OCI-M2 (cell line): ENCODE results near the gene KIAA0513.
"Not testable (repeated sequence)": the region's sequence is repeated elsewhere in the genome, so short reads cannot be mapped to it uniquely, and the experiment has no call there.

Experiments
- DNase-seq: peaks from one replicate; lab custom pipeline; 2025; ENCODE audit not compliant: unreplicated experiment; lab: John Stamatoyannopoulos, UW

The KIAA0513 gene

DNA sequence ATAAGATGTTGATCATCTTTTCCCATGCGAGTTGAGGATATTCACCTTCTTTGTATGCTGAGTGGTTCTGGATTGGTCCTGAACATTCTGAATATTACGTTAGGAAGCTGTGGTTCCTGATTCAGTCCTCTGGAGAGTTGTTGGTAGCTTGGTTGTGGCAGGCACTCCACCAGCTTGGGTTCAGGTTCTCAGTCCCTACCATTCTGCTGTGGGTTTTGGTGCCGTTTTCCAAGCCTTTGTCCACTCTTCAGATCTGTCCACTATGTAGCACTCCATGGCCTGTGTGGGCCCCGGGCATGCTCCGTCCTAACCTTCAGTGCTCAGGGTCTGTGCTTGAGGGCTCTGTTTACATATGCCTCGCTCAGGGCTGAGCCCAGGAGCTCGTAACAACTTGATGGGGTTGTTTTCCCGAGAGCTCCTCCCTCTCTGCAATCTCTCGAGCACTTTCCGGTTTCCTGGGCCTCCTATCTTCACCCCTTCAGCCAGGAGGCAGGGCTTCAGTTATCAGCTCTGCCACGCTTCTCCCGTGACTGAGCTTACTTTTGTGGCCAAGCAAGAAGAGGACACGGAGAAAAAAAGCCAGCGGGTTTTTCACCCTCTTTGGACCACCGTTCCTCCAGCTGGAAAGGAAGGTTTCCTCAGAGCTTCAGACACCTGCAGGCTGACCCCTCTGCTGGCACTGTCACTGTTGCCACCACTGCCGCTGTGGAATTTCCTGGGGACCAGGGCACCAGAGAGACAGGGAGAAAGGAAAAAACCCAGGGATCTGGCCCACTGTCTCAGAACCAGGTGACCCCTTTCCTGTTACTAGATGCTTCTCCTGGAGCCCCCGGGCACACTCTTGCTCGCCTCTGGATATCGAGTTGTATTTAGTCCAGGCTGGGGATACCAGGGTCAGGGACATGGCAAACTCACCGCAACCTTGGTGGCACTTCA is 19.6 kb downstream of the KIAA0513 start:
- DNase-seq: peak; percentile 66

DNA sequence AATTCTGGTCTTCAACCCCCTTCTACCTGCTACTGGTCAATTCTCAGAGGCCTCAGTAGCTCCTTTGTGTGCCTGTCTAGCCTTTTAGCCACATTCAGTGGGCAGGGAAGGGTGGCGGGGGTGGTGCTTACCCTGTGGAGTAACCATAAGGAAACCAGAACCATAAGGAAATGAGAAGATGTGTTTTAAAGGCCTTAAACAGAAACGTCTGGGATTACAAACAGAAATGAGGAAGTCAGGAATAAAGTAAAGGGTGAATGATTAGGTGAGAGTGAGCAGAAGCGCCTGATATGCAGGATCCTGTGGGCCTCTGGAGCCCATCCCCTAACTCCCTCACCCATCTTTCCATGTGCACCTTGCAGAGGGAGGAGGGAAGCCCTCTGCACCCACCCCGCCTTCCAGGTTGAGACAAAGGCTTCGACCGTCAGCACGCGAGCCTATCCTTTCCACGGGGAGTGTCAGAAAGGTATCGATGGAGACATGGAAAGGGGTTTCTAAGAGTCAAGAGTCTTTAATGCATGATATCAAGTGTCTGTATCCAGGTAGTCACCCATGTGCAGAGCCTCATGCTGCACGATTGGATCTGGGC is 20.4 kb downstream of the KIAA0513 start:
- DNase-seq: no peak

DNA sequence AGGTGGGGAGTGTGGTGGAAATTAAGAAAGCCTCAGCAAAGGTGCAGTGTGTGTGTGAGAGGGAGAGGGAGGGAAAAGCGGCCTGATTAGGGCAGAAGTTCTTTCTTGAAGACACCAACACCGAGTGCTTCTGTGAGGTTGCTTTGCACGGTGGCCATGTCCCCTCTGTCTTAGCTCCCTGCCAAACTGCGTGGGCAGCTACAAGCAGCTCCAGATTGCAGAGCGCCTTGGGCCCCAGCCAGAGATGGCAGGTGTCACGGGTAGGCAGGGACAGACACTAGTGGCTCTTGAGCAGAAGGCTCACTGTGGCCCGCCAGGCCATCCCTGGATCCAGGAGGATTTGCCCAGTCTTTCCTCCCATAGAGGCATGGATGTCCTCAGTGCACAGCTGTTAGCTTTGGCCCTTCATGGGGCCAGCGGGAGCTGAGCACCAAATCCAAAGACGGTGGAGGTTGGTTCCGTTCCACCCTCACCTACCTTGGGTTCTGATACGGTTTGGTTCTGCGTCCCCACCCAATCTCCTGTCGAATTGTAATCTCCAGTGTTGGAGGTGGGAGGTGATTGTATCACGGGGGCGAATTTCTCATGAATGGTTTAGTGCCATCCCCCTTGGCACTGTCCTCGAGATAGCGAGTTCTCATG is 21.4 kb downstream of the KIAA0513 start:
- no peak for DNase-seq

DNA sequence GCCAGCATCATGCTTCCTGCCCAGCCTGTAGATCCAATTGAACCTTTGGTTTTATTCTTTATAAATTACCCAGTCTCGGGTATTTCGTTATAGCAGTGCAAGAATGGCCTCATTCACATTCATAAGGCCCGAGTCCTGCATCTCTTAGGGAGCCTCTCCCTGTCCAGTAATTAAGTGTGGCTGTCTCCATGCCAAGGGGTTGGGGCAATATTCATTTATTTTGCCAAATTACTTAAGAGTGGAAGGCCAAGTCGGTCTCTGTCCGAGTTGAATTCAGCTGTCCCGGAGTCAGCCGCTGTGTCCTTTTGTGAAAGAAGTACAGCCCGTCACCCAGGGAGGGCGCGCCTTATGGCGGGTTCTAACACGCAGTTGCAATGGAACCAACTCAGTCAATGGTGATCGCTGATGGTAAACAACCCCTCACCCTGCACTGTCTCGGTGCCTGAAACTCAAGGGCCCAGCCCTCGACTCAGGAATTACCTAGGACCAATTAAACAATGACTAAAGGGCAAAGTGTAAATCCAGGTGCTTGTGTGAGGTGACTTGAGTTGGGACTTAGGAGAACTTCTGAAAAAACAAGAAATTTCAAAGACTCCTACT is 22.2 kb downstream of the KIAA0513 start:
- DNase-seq: no peak

DNA sequence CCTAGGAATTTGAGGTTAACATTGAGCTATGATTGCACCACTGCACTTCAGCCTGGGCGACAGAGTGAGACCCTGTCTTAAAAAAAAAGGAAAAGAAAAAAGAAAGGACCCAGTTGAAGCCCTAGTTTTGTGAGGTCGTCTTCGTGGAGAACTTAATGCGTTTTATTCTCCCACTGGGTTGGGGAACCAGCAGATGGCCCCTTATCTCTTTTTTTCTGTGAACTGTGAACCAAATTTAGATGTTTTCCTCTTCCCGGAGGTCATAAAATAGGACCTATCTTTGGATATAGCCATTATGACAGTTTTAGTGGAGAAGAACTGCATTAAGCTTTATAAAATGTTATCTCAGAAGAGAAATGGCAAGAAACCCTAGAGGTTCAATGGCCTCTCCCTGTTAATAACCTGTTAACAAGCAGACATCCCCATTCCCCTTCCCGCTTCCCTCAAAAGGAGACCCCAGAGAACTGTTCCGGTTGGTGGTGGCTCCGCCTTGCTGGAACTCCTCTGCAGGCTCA is 23.5 kb downstream of the KIAA0513 start:
- DNase-seq: no peak

DNA sequence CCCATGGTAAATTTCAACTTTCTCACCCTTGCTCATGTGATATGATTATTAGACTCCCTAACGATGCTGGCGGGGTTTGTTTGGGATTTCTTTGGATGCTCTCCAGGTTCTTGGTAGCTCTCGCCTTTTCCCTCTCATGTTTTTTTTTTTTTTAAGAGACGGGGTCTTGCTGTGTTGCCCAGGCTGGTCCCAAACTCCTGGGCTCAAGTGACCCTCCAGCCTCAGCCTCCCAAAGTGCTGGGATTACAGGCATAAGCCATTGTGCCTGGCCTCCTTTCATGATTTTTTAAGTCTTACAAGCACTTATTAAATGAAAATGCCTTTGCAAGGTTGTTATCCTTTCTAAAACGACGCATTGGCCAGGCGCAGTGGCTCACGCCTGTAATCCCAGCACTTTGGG is 24.1 kb downstream of the KIAA0513 start:
- no peak for DNase-seq

DNA sequence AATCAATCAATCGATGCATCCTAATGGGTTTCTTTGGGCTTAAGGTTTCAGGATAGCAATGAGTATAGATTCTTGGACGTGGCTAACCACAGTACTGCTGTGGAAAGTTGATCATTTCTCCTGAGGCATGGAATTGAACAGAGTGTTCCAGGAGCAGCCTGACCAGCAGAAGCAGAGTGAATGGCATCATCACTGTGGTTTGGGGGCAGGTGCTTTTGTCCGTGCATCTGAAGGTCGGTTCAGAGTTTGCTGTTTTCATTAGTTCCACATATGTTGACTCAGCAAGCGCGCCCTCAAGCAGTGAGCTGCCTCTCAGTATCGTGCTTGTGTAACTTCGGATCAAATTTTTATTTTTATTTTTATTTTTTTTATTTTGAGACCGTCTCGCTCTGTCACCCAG is 24.9 kb downstream of the KIAA0513 start:
- no peak for DNase-seq

DNA sequence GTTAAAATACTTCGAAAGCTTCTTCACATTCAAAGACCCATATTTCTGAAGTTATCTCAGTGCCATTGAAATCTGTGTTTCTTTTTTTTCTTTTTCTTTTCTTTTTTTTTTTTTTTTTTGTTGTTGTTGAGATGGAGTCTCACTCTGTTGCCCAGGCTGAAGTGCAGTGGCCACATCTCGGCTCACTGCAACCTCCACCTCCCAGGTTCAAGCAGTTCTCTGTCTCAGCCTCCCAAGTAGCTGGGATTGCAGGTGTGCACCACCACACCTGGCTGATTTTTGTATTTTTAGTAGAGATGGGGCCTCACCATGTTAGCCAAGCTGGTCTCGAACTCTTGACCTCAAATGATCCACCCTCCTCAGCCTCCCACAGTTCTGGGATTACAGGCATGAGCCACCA is 26.7 kb downstream of the KIAA0513 start:
- not testable (repeated sequence) for DNase-seq

DNA sequence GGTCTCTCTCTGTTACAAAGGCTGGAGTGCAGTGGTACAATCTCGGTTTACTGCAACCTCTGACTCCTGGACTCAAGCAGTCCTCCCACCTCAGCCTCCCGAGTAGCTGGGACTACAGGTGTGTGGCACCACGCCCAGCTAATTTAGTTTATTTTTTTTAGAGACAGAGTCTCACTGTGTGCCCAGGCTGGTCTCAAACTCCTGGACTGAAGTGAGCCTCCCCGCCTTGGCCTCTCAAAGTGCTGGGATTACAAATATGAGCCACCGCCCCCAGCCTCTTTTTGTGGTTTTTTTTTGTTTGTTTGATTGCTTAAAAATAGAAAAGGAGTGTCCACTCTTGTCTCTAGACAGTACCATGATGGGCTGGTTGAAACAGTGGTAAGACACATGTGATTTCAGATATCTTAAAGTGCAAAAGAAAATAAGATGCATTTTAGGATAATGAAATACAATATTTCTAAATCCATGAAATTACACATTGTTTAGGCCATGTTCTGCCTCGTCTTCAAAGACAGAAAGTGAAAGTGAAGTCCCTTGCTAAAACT is 27.4 kb downstream of the KIAA0513 start:
- DNase-seq: no peak

DNA sequence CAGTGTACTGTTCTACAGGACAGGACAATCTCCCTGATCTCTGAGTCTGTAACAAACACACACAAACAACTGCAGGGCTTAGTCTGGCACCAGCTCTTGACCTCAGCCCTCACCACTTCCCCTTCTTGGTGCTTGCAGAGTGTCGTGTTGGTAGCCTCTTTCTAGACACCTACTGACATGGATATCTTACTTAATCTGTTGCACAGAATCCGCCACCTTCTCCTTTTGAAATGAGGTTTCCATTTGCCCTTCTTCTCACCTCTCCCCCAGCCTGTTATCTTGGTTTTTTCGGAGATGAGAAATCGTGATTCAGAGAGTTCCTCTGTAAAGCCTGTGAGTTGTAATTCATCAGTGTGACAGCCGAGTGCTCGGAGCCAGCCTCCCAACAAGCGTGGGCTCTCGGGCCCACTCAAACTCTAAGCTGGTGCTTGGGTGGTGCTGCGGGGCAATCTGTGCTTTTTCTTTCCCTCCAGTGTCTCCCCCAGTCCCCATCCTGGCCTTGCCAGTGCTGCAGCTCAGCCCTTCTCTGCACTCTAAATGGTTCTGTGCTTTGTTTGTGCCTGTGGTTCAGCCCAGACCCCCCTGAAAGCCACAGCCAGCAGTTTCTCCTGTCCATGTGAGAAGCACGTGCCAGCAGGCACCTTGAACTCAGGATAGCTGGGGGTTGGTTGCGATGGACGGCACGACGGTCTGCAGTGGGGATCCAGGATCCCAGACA is 28.1 kb downstream of the KIAA0513 start:
- DNase-seq: no peak

DNA sequence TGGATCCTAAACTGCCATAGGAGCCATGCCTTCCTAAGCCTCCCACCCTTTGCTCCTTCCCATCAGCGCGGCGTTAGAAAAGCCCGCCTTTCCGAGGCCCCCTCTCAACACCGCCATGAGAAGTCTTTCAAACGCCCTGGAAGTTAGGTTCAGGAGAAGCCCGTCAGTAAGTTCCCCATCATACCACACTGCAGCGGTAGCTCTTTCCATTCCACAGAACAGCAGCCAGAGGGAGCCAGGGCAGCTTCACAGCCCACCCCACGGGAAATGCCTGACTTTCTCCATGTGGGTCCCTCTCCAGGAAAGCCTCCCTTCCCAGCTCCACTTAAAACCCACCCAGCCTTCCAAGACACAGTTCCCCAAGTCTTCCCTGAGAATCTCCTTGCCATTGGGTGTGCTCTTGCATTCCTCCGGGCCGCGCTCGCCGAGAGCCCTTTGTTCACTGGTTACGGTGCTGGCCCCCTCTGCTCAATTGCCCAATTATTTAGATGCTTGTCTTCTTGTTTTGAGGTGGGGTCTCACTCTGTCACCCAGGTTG is 28.7 kb downstream of the KIAA0513 start:
- no peak for DNase-seq

DNA sequence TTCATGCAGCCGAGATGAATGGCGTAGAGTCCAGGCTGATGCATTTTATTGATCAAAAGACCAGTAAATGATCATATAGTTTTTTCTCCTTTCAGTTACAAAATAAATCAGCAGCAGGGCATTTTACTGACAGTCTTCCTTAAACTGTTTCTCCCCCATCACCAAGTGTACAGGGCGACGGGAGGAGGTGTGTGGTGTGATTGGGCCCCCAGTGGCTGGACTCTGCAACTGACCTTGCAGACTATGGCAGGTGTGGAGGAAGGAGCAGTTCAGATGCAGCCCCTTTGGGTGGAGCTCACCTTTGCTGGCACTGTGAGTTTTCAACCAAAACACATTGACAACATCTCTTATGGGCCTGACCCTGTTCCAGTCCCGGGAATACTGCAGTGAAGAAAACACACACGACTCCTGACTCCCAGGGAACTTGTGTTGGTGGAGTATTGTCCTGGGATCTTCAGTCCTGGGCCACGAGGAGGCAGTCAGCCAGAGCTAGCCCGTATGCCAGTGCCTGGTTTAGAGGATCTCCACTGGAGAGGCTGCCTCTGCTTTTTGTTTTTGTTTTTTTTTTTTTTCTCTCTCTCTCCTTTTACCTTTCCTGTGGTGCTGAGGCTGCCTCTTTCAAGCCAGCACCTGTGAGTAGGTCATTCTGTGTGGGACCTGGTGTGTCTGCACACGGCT is 29.8 kb downstream of the KIAA0513 start:
- DNase-seq: no peak

DNA sequence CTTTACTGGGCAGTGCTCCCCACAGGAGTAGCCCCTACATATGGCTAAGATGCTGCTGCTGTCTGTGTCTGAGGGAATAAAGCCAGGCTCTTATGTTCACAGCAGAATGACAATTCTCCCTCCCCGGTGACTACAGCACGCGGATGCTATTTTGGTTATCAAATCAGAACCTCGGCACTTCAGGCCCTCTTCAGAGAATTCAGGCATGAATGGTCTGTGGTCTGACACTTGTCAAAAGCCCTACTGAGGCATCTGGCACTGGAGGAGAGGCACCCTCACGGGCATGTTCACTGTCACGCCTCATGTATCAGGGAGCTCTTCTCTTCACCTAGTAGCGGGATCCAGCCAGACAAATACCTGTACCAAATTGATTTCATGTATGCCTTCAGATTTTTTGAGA is 30.4 kb downstream of the KIAA0513 start:
- no peak for DNase-seq

DNA sequence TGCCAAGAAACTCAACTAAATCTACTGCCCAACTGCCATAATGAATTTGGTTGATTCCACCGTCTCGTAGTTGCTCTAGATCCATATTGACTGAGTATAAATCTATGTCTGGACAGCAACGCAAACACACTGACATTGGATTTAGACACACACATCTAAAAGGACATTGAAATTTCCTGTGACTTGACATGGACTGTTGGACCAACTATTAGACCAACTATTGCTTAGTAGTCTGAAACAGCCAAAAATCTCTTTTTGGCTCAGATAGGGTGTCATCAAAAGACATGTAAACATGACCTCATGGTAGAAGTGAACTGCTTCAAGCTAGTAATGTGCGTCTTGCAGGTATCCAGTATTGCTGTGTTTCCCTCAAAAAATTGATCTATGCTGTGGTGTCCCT is 31.3 kb downstream of the KIAA0513 start:
- no peak for DNase-seq

DNA sequence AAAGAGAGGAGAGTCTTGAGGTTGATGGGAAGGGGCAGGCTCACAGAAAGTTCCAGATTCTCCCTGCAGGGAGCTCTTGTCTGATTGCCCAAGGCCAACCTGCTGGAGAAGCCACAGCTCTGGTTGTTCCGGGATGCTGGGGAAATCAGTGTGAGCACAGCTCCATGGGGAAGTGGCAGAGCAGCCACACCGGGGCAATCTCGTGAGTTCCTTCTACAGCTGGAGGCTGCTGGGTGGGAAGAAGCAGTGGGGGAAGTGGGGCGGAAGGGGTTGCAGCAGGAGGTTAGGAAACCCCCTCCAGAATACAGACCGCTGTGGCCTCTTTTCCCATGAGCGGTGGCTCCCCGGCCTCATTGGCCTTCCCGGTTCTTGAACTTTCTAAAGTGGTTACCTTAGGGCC is 34.0 kb downstream of the KIAA0513 start:
- DNase-seq: no peak

DNA sequence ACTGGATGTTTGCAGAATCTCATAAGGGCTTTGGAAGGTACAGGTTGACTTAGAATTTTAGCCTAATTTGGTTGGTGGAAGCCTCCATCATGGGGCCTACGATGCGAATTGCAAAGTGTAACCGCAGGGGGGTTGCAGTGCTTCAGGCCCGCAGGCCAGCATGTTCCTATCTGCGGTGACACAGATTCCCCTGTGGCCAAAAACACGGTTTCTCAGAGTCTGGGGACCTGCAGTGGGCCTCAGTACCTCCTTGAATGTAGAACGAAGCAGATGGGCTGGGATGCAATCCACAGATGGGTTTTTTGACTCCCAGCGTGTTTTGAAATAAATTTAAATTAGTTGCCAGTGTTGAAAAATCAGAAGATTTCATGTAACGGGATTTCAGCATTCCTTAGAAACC is 34.7 kb downstream of the KIAA0513 start:
- no peak for DNase-seq

DNA sequence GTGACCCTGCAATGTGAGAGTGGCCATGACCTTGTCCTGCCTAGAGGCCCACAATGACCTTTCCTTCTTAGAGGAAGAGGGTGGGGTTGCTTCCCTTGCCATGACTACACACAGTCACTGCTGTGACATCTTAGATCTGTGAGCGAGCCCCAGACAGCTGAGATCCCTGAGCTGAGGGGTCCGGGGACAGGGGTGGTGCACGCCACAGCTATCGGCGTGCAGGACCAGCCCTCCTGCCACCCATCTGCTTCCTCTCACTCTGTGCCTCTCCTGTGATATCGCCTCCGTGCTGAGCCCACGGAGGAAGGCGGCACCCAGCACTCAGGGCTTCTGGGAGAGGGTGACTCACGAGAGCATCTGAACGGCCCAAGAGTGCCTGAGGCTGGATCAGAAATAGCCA is 35.2 kb downstream of the KIAA0513 start:
- no peak for DNase-seq

DNA sequence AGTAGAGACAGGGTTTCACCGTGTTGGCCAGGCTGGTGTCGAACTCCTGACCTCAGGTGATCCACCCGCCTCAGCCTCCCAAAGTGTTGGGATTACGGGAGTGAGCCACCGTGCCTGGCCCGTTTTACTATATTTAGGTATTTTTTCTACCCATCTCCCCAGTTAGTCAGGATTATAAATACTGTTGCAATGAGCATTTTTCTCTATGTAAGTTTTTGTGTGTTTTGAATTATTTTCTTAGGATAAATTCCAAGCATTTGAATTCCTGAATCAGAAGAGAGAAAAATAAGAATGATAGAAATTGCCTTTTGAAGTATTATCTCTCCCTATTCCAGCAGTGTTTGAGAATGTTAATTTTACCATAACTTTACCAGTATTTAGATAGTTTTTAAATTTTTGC is 36.6 kb downstream of the KIAA0513 start:
- DNase-seq: no peak

DNA sequence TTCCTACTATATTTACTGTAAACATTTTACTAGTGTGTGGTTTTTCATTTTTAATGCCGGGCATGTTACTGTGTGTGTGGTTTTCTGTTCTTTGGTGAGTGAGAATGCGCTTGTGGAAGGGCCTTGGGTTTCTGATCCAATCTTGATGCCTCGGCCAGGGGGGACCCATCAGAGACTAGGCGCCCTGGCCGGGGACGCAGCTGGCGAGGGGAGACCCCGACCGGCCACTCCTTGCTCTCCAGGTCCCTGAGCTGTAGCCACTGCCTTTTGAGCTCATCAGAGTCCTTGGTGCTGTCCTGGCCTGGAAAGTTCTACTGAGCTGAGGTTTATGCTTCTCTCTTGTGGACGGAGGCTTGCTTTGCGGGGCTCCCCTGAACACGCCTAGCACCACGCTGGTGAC is 37.5 kb downstream of the KIAA0513 start:
- no peak for DNase-seq
